ENCODE results near the gene PLA2G4D. TPM values are rescaled to one million over a fixed set of nuclear protein-coding genes. Genes with fewer than 3 reads are reported as not detected.
A peak's percentile ranks its signal among the peaks of the same experiment; 100 is the strongest.

Gene PLA2G4D
- total RNA-seq, 4 donors from 2014 or later: 15.0 to 29.6 (median 24.4) TPM

DNA sequence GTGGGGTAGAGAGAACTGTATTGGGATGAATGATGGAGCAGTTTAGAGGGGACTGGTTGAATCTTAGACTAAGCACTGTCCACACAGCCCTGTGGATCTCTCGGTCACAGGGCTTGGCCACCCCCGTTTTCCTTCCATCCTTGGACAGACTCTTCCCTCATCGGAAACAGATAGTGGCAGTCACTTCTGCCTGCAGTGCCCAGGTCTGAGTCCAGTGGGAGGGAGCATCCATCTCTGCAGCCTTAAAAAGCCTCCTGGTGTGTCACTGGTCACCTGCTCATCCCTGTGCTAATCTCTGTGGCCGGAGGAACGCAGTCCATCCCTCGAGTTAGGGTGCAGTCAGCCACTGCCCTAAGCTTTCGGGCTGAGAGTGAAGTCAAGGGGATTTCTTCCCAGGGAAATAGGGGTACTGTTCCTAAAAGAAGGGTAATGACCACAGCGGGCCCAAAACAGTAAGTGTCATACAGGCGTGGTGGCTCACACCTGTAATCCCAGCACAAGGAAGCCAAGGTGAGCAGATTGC, 32.0 kb downstream of the PLA2G4D start:
- Histone ChIP-seq H3K4me3 (no peak overlapping the region), H3K36me3 (no peaks in the 10 kb centered on the region), H3K27me3 (no peaks in the 10 kb centered on the region), H3K4me1 (peaks cover 18% of the 10 kb centered on the region), H3K27ac (no peak overlapping the region), H3K9me3 (no peaks in the 10 kb centered on the region)
- TF ChIP-seq POLR2AphosphoS5 (IDR thresholded peaks at IDR 0.05) (no peak), EP300 (IDR thresholded peaks at IDR 0.05) (no peak), POLR2A (IDR thresholded peaks at IDR 0.05) (no peak)
- TF ChIP-seq, protein P1, sequence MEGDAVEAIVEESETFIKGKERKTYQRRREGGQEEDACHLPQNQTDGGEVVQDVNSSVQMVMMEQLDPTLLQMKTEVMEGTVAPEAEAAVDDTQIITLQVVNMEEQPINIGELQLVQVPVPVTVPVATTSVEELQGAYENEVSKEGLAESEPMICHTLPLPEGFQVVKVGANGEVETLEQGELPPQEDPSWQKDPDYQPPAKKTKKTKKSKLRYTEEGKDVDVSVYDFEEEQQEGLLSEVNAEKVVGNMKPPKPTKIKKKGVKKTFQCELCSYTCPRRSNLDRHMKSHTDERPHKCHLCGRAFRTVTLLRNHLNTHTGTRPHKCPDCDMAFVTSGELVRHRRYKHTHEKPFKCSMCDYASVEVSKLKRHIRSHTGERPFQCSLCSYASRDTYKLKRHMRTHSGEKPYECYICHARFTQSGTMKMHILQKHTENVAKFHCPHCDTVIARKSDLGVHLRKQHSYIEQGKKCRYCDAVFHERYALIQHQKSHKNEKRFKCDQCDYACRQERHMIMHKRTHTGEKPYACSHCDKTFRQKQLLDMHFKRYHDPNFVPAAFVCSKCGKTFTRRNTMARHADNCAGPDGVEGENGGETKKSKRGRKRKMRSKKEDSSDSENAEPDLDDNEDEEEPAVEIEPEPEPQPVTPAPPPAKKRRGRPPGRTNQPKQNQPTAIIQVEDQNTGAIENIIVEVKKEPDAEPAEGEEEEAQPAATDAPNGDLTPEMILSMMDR (IDR thresholded peaks at IDR 0.05): no peak
- 95% methylated on average over 9 of the region's 9 CpGs for WGBS
- DNase-seq (ENCODE audit: low spot score in 2 of 2): no peak

DNA sequence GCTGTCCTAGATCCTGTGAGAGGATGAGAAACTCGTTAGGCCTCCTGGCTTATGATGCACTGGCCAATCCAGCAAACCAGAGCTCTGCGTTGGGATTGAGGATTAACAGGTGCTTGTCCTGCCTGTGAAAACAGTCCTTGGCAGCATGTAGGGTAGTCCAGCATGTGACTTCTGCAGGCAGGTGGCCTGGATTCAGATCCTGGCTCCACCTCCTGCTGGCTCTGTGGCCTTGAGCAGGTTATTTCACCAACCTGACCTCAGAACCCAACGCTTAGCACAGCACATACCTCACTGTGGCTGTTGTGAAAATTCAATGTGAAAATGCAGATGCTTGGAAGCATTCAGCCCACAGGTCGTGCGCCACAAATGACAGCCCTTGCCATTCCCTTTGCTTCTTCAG, 33.6 kb downstream of the PLA2G4D start:
- TF ChIP-seq EP300 (IDR thresholded peaks at IDR 0.05): no peak
- TF ChIP-seq, protein P1 (IDR thresholded peaks at IDR 0.05): no peak
- no peak for TF ChIP-seq POLR2AphosphoS5 (IDR thresholded peaks at IDR 0.05)
- no peak for TF ChIP-seq POLR2A (IDR thresholded peaks at IDR 0.05)
- DNase-seq (ENCODE audit: low spot score in 2 of 2): no peak
- Histone ChIP-seq H3K4me3 (no peak overlapping the region), H3K4me1 (peaks cover 23% of the 10 kb centered on the region), H3K27me3 (peaks cover 3% of the 10 kb centered on the region), H3K9me3 (no peaks in the 10 kb centered on the region), H3K27ac (no peak overlapping the region), H3K36me3 (no peaks in the 10 kb centered on the region)
- 77% methylated on average over 5 of the region's 5 CpGs for WGBS

DNA sequence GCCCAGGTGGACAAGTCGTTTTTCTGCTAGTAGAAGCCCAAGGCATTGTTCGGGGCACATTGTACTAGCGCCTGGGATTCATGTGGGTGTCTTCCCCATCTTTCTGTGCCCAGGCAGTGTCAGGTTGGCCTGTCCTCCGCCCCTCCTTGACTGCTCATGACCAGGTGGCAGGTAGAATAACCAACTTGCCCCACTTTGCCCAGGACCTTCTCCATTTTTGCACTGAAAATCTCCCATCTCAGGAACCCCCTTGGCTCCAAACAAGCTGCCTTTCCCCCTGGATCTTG, 33.9 kb downstream of the PLA2G4D start:
- 89% methylated on average over 4 of the region's 4 CpGs for WGBS
- no peak overlapping the region for H3K27ac ChIP-seq
- no peak for TF ChIP-seq EP300 (IDR thresholded peaks at IDR 0.05)
- TF ChIP-seq, protein P1 (IDR thresholded peaks at IDR 0.05): no peak
- TF ChIP-seq POLR2A (IDR thresholded peaks at IDR 0.05): no peak
- no peak for TF ChIP-seq POLR2AphosphoS5 (IDR thresholded peaks at IDR 0.05)
- DNase-seq (ENCODE audit: low spot score in 2 of 2): no peak
- H3K27me3 ChIP-seq: peaks cover 3% of the 10 kb centered on the region
- H3K4me3 ChIP-seq: no peak overlapping the region
- no peaks in the 10 kb centered on the region for H3K36me3 ChIP-seq
- H3K4me1 ChIP-seq: peaks cover 23% of the 10 kb centered on the region
- H3K9me3 ChIP-seq: no peaks in the 10 kb centered on the region

DNA sequence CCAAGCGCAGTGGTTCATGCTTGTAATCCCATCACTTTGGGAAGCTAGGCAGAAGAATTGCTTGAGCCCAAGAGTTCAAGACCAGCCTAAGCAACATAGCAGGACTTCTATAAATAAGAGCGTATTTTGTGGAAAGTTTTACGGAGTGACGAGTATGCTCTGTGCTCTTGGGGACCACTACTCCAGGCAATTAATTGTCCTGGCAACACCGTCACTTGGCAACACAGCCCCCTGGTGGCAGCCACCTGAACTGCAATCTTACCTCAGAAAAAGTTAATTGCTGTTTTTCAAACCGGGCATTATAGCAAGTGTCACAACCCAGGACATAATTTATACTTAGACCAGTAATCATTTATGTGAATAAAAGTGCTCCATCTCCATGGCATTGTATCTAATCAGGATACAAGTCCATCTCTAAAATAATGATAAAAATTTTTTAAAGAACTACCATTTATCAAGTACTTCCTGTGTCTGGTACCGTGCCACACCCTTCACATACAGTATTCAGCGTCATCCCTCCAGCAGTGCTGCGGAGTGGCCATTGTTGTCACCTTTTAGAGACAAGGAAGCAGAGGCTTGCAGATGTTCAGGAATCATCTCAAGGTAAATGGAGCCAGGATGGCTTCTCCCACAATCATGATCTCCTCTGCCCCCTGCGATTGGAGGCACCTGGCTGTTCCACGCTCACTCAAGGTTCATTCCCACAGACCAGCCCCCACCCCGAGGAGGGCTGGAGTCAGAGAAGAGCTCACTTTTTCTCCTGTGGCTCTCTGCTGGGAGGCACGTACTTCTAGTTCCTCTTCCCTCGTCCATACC, 34.5 kb downstream of the PLA2G4D start:
- no peak for TF ChIP-seq EP300 (IDR thresholded peaks at IDR 0.05)
- TF ChIP-seq, protein P1 (IDR thresholded peaks at IDR 0.05): peak; percentile 84 to 86
- WGBS: 43% methylated on average over 14 of the region's 14 CpGs
- no peaks in the 10 kb centered on the region for H3K9me3 ChIP-seq
- no peak overlapping the region for H3K4me3 ChIP-seq
- peaks cover 3% of the 10 kb centered on the region for H3K27me3 ChIP-seq
- peaks cover 17% of the 10 kb centered on the region for H3K4me1 ChIP-seq
- H3K36me3 ChIP-seq: no peaks in the 10 kb centered on the region
- no peak for DNase-seq (ENCODE audit: low spot score in 2 of 2)
- H3K27ac ChIP-seq: no peak overlapping the region

DNA sequence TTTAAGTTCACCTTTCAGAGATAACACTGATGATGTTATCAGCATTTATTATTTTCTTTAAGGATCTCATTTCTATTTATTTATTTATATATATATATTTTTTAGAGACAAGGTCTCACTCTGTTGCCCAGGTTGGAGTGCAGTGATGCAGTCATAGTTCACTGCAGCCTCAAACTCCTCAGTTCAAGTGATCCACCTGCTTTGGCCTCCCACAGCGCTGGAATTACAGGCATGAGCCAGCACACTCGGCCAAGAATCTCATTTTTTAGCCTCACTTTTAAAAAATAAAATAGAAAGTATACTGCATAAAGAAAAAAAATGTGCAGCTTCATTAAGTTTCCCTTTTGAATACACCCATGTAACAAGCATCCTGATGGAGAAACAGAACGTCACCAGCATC, 35.6 kb downstream of the PLA2G4D start:
- Histone ChIP-seq H3K27me3 (peaks cover 3% of the 10 kb centered on the region), H3K4me1 (peaks cover 17% of the 10 kb centered on the region), H3K9me3 (no peaks in the 10 kb centered on the region), H3K4me3 (no peak overlapping the region), H3K36me3 (no peaks in the 10 kb centered on the region), H3K27ac (peak overlapping the region; percentile 86)
- peak in 1 of 2 donors; percentile 37 for DNase-seq (ENCODE audit: low spot score in 2 of 2)
- TF ChIP-seq EP300 (IDR thresholded peaks at IDR 0.05) (no peak), POLR2AphosphoS5 (IDR thresholded peaks at IDR 0.05) (no peak), POLR2A (IDR thresholded peaks at IDR 0.05) (no peak)
- TF ChIP-seq, protein P1 (IDR thresholded peaks at IDR 0.05): no peak
- WGBS: 36% methylated on average over 3 of the region's 3 CpGs

Data from suprapubic skin (tissue), 4 donors.